HG03095 (cell line): ENCODE data around the gene LCOR.
"Not testable (repeated sequence)": the region's sequence is repeated elsewhere in the genome, so short reads cannot be mapped to it uniquely, and the experiment has no call there.

Source experiments
- ATAC-seq: cut with Tn5 transposase; IDR thresholded peaks from one replicate; pipeline ENCODE4 v1.9.1; 2021; ENCODE audit warnings: moderate library complexity; ENCODE audit not compliant: unreplicated experiment

The LCOR gene

GRCh38 chr10:96838529-96838928, 6.4 kb downstream of the LCOR start:
- no peak for ATAC-seq

- ATAC-seq: no peak
Measured at GRCh38 chr10:96840841-96841518, 8.9 kb downstream of the LCOR start.

GRCh38 chr10:96842896-96843723, 11.0 kb downstream of the LCOR start:
- ATAC-seq: no peak

DNA sequence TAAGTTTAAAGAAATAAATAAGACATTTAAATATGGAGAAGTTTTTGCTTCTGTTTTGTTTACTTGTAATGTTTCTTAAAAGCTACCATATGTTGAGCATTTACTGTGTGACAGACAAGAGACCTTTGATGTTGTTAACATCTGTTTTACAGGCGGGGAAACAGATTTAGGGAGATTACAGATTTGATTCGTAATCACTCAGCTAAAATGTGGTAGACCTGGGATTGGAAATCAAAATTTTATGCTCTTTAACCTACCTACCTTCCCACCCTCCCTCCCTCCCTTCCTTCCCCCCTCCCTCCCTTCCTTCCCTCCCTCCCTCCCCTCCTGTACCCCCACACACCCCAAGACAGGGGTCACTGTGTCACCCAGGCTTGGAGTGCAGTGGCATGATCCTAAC, 11.7 kb downstream of the LCOR start:
- ATAC-seq: no peak

DNA sequence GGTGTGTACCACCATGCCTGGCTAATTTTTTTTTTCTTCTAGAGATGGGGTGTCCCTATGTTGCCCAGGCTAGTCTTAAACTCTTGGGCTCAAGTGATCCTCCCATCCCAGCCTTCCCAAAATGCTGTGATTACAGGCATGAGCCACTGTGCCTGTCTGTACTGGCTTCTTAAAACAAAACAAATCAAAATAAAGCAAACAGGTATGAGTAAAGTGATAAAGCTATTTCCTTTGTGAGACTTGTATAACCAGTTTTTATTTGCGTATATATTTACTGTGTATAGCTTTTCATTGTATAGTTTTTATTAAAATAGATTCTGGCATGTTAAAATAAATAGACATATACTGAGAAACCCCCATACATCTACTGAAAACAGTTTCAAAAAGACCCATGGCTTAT, 14.3 kb downstream of the LCOR start:
- no peak for ATAC-seq

GRCh38 chr10:96846926-96847325, 14.8 kb downstream of the LCOR start:
- no peak for ATAC-seq

GRCh38 chr10:96847356-96847755, 15.3 kb downstream of the LCOR start:
- not testable (repeated sequence) for ATAC-seq

DNA sequence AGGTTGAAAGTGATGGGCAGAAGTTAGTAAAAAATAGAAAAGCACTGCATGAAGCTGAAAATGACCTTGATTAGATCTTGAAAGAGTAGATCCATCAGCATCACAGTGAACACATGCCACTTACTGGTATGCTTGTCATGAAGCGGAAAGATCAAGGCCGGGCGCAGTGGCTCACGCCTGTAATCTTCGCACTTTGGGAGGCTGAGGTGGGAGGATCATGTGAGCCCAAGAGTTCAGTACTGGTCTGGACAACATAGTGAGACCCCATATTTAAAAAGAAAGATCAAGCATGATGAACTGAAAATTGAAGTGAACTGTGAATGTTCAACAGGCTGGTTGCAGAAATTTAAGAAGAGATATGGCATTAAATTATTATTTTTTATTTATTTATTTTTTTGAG, 18.0 kb downstream of the LCOR start:
- no peak for ATAC-seq

- no peak for ATAC-seq
Measured at GRCh38 chr10:96850825-96851224, 18.7 kb downstream of the LCOR start.

DNA sequence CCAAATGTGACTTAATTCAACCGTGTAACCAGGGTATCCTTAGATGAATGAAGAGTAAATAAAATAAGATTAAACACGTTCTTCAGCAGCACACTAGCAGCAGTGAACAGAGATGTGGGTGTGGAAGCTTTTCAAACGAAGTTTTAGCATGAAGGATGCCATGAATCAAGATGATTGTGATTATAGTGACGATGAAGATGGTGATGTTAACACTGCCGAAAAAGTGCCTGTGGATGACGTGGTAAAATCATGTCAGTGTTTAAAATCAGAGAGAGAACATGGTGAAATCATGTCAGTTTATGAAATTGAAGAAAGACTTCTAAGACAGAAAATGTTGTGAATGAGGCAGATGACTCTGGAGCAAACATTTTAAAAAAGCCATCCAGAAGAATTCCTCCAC, 19.2 kb downstream of the LCOR start:
- ATAC-seq: no peak

- ATAC-seq: no peak
Measured at GRCh38 chr10:96856317-96856716, 24.2 kb downstream of the LCOR start.

GRCh38 chr10:96857301-96858012, 25.4 kb downstream of the LCOR start:
- ATAC-seq: no peak

GRCh38 chr10:96858038-96858705, 26.1 kb downstream of the LCOR start:
- no peak for ATAC-seq

DNA sequence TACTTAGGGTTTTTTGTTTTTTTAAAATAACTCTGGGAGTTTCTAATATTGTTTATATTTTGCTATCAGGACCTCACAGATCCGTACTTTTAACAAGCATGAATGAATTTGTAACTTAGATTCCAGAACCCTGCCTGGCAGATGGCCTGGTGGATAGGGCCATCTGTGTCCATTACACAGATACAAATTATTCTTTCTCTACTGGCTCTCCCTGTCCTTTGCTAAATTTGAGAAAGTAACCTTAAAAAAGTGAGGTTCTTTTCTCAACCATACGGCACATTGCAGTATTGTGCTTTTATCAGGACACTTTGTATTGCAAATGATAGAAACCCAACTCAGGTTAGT, 26.6 kb downstream of the LCOR start:
- no peak for ATAC-seq

- no peak for ATAC-seq
Measured at GRCh38 chr10:96860631-96861277, 28.7 kb downstream of the LCOR start.

GRCh38 chr10:96863922-96864543, 31.9 kb downstream of the LCOR start:
- ATAC-seq: peak; percentile 58

GRCh38 chr10:96873086-96873485, 41.0 kb downstream of the LCOR start:
- ATAC-seq: no peak

DNA sequence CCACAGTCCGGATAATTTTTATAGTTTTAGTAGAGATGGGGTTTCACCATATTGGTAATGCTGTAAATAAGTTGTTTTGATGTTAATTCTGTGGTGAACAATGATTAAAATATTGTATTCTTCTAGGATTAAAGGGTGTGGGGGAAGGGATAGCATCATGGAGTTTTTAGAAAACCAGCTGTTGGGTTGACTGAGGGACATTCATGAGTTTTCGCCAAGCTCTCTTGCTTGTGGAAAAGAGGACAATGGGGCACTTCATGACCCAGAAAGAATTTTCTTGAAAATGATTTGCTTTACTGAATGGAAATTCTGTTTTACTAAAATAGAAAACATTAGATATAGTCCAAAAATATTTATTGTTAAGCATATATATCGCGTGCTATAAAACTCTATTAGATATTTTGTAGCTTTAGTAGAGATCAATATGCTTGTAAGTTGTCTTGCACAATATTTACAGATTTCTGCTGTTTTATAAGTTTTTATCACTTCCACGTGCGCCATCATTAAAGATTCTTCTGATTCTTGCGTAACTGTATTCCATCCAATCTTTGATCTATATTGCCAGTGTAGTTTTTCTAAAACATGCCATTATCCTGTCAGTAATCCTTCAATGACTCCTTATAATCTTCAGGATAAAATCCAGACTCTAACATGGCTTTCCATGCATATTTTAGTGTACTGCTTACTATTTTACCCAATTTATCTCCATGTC, 41.8 kb downstream of the LCOR start:
- no peak for ATAC-seq

GRCh38 chr10:96878057-96878456, 46.0 kb downstream of the LCOR start:
- no peak for ATAC-seq

DNA sequence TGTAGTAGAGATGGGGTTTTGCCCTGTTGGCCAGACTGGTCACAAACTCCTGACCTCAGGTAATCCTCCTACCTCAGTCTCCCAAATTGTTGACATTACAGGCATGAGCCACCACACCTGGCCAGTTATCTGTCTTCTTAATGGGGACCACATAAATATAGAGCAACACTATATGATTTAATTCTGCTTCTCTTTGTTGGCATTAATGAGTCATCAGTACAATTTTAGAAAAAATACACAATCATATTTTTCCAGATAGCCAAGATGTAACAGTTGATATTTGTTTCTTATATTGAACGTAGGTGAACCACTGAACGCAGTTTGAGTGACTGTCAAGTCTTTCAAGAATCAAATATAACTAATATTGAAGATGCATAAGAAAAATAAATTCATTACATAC, 48.5 kb downstream of the LCOR start:
- ATAC-seq: no peak
